Activated CD8-positive, alpha-beta T cell treated with anti-CD3 and anti-CD28 coated beads for 36 hours (primary cell): Measurements from ENCODE around the gene FAM184B. TPM values are rescaled to one million over a fixed set of nuclear protein-coding genes. Genes with fewer than 3 reads are reported as not detected.

Experiments
- ATAC-seq: fragments of 200-7000 bp; cut with Tn5 transposase; one replicate; pipeline ENCODE4 v1.10.0; 2021; ENCODE audit warnings: mild to moderate bottlenecking, moderate library complexity
- CTCF ChIA-PET: fragments of 350-600 bp; sonication (Branson Sonifier 250); formaldehyde crosslinking; loops from one replicate; lab custom pipeline; 2021; ENCODE audit warnings: antibody characterized with exemption; lab: Charles Lee
- POLR2A ChIA-PET: fragments of 350-600 bp; sonication (Branson Sonifier 250); formaldehyde crosslinking; loops from one replicate; lab custom pipeline; 2021; ENCODE audit warnings: antibody characterized with exemption; lab: Charles Lee
- DNase-seq: peaks from one replicate; pipeline ENCODE4 v3.0.0-alpha.2; 2020
- H3K27ac Mint-ChIP-seq: one replicate; pipeline ENCODE4 v1.8.0; 2021; ENCODE audit warnings: mild to moderate bottlenecking, mixed read lengths
- H3K27me3 Mint-ChIP-seq: one replicate; pipeline ENCODE4 v1.8.0; 2021; ENCODE audit warnings: mixed read lengths
- H3K36me3 Mint-ChIP-seq: one replicate; pipeline ENCODE4 v1.8.0; 2021; ENCODE audit warnings: low read depth, mixed read lengths
- H3K4me1 Mint-ChIP-seq: one replicate; pipeline ENCODE4 v1.8.0; 2021; ENCODE audit warnings: low read depth, mixed read lengths
- H3K4me3 Mint-ChIP-seq: one replicate; pipeline ENCODE4 v1.8.0; 2021; ENCODE audit warnings: mild to moderate bottlenecking, moderate library complexity, mixed read lengths
- H3K9me3 Mint-ChIP-seq: one replicate; pipeline ENCODE4 v1.8.0; 2021; ENCODE audit warnings: mixed read lengths
- CTCF ChIP-seq: fragments of 200-600 bp; IDR thresholded peaks from one replicate; pipeline ENCODE4 v1.8.0; 2022; ENCODE audit warnings: antibody characterized with exemption, mild to moderate bottlenecking
- intact Hi-C: fragments of 100-400 bp; cut with micrococcal nuclease; formaldehyde crosslinking; loops from one replicate; pipeline ENCODE4 v1.10.0; 2022
- total RNA-seq, 2 experiments: library from RNA; stranded (reverse); gene quantifications; one replicate each; pipeline ENCODE4 v1.2.3, GENCODE V29; 2021

Gene FAM184B
- total RNA-seq, 2 experiments from 2014 or later = 0.05 TPM; not detected in 1

DNA sequence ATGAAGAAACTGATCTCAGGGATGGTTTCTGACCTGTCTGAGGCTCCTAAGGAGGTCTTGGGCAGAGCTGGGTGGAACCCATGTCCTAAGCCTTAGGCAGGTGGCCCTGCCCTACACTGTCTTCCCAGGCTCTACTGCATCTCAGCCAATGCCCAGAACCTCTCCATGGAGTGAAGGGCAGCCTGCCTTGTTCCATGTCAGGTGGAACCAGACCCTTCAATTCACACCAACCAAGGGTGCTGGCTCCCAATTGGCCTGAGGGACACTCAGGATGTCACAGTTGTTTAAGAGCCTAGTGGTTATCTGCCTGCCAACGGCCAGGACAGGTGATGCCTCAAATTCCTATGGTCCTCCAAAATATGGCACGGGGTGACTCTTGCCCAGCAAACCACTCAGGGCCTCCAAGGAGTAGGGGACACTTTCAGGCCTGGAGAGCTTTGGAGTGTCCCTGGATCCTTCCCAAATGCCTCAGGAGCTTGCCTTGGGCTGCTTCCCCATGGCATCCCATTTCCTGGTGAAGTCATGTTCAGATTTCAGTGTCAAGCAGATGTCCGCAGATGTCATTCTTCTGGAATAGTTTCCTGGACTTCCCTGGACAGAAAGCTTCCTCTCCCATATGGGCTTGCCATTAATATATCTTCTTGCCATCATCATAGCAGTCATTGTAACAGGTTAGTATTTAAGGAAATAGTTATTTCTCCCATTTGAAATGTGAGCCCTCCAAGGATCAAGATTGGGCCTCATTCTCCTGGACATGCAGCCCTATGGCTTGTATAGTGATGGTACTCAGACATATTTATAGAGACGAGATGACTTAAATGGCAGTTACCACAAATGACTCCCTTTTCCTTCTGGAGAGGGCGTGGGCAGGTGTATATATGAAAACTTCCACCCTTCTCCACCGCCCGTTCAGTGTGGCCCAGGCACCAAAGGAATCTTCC, 99.9 kb downstream of the FAM184B start:
- no peak overlapping the region for H3K4me3 Mint-ChIP-seq
- no peak for TF ChIP-seq CTCF
- H3K27me3 Mint-ChIP-seq = no peaks in the 10 kb centered on the region
- ChIA-PET POLR2A (no interaction called here), CTCF (no interaction called here)
- DNase-seq (no peak), ATAC-seq (no peak)
- no peaks in the 10 kb centered on the region for H3K4me1 Mint-ChIP-seq
- intact Hi-C loops = no loop called here
- H3K27ac Mint-ChIP-seq = no peak overlapping the region
- H3K9me3 Mint-ChIP-seq = no peaks in the 10 kb centered on the region
- no peaks in the 10 kb centered on the region for H3K36me3 Mint-ChIP-seq

DNA sequence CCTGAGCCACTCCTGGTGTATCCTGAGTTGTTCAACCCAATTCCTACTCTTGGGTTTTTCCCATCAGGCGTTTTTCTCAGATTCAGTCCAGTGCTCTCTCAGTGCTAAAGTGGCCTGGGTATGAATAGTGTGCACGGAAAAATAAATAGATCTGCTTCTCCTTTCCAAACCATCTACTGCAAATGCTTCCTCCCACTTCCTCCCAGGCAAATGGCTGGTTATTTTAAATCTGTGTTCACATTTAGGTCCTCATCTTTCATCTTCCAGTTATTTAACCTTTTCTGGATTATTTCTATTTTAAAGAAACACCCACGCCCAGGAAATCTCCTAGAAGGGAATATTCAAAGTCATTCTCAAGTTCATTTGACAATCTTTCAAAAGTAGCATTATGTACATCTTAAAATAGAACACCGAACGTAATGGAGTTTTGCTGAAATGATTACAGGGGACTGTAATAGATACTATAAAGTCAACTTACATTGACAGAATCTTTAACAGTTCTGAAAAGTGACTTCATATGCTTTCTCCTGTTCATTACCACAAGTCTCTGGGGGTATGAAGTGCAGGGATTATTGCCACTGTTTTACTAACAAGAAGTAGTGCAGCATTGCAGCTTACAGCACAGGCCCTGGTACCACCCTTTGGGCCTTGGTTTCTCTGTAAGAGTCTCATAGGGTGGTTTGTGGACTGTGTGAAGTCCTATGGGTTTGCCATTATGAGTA, 100.7 kb downstream of the FAM184B start:
- Mint-ChIP-seq H3K4me1 (no peaks in the 10 kb centered on the region), H3K27me3 (no peaks in the 10 kb centered on the region), H3K27ac (no peak overlapping the region), H3K36me3 (no peaks in the 10 kb centered on the region), H3K4me3 (no peak overlapping the region), H3K9me3 (no peaks in the 10 kb centered on the region)
- ATAC-seq (no peak), DNase-seq (no peak)
- intact Hi-C loops = no loop called here
- ChIA-PET CTCF (no interaction called here), POLR2A (no interaction called here)
- no peak for TF ChIP-seq CTCF

- TF ChIP-seq CTCF = no peak
- Mint-ChIP-seq H3K4me1 (no peaks in the 10 kb centered on the region), H3K9me3 (peaks cover 15% of the 10 kb centered on the region), H3K36me3 (no peaks in the 10 kb centered on the region), H3K4me3 (no peak overlapping the region), H3K27ac (no peak overlapping the region), H3K27me3 (peaks cover 4% of the 10 kb centered on the region)
- POLR2A ChIA-PET = no interaction called here
- CTCF ChIA-PET = interaction anchor here (1.1 kb wide), 1 partner anchor 159 kb away, joined by 3 read pairs; the partner anchor contains the start of gene QDPR
- no peak for DNase-seq
- intact Hi-C loops = no loop called here
- no peak for ATAC-seq
Measured at GRCh38 chr4:17670423-17670822, 111.0 kb downstream of the FAM184B start.

- H3K27ac Mint-ChIP-seq = no peak overlapping the region
- intact Hi-C loops = no loop called here
- ATAC-seq = no peak
Measured at GRCh38 chr4:17667653-17668201, 113.7 kb downstream of the FAM184B start.

More at GRCh38 chr4:17667653-17668201, 113.7 kb downstream of the FAM184B start:
- Mint-ChIP-seq H3K4me3 (no peak overlapping the region), H3K9me3 (peaks cover 14% of the 10 kb centered on the region), H3K36me3 (no peaks in the 10 kb centered on the region), H3K4me1 (peaks cover 8% of the 10 kb centered on the region), H3K27me3 (peaks cover 2% of the 10 kb centered on the region)
- CTCF ChIA-PET = no interaction called here
- no peak for DNase-seq
- POLR2A ChIA-PET = interaction anchor here (0.8 kb wide), 1 partner anchor 119 kb away, joined by 3 read pairs; no protein-coding TSS in a partner anchor
- no peak for TF ChIP-seq CTCF
